Stomach (tissue), 4 donors: ENCODE data around the gene MBOAT2.

ENCODE experiments used
- CTCF ChIP-seq, 7 experiments: fragments of 450-650 bp in 4 of 7; fragments of 200-600 bp in 3 of 7; sonication (generic) in 3 of 7; IDR thresholded peaks; one replicate each; pipeline ENCODE4 v1.5.1; 2016 to 2019; ENCODE audit warnings: antibody characterized with exemption in 7 of 7, control low read depth in 2 of 7, mild to moderate bottlenecking in 1 of 7
- EP300 ChIP-seq: sonication (generic); formaldehyde crosslinking; IDR thresholded peaks from one replicate; pipeline ENCODE4 v1.6.1; 2017; ENCODE audit warnings: antibody characterized with exemption
- POLR2A ChIP-seq, 4 donors: fragments of 450-650 bp; IDR thresholded peaks; one replicate each; pipeline ENCODE4 v1.6.1; 2016; ENCODE audit warnings: antibody characterized with exemption in 4 of 4, control low read depth in 2 of 4, mild to moderate bottlenecking in 1 of 4, moderate library complexity in 1 of 4
- POLR2AphosphoS5 ChIP-seq, 3 donors: sonication (generic); formaldehyde crosslinking; IDR thresholded peaks; one replicate each; pipeline ENCODE4 v1.6.1; 2016; ENCODE audit warnings: antibody characterized with exemption in 3 of 3

DNA sequence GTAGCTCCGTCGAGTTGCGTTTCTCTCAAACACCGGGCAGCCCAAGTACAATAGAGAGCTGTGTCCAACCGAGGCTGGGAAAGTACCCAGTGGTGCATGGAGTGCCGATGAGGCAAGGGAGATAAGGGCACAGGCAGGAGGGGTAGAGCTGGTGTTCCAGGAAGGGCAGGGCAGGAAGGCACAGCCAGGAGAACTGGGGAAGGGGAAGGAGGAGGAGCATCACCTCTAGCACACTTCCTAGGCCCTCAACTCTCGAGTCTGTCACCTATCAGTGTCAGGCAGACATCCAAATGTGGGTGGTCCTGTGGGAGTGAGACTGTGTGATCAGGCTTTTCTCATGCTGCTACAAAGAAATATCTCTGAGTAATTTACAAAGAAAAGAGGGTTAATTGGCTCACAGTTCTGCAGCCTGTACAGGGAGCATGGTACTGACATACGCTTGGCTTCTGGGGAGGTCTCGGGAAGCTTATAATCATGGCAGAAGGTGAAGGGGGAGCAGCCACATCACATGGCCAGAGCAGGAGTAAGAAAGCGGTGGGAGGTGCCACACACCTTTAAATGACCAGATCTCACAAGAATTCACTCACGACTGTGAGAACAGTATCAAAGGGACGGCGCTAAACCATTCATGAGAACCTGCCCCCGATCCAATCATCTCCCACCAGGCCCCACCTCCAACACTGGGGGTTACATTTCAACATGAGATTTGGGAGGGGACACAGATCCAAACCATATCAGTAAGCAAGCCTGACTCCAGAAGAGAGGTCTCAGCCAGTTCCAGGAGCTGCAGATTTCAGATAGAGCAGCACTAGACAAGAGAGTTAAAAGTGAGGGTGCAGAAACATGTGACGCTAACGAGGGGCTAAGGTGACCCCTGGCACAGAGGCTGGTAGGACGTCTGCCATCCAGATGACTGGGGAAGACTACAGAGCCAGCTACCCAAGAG is 75.7 kb downstream of the MBOAT2 start:
- TF ChIP-seq CTCF (IDR thresholded peaks at IDR 0.05), result no peak
- TF ChIP-seq POLR2A (IDR thresholded peaks at IDR 0.05), result no peak
- no peak for TF ChIP-seq POLR2AphosphoS5 (IDR thresholded peaks at IDR 0.05)
- no peak for TF ChIP-seq EP300
